GM18907 (cell line): ENCODE results near the gene ATP1A1.

Experiments used
- ATAC-seq: cut with Tn5 transposase; IDR thresholded peaks from one replicate; pipeline ENCODE4 v1.9.1; 2021; ENCODE audit warnings: mild to moderate bottlenecking, moderate library complexity; ENCODE audit not compliant: unreplicated experiment

The ATP1A1 gene

DNA sequence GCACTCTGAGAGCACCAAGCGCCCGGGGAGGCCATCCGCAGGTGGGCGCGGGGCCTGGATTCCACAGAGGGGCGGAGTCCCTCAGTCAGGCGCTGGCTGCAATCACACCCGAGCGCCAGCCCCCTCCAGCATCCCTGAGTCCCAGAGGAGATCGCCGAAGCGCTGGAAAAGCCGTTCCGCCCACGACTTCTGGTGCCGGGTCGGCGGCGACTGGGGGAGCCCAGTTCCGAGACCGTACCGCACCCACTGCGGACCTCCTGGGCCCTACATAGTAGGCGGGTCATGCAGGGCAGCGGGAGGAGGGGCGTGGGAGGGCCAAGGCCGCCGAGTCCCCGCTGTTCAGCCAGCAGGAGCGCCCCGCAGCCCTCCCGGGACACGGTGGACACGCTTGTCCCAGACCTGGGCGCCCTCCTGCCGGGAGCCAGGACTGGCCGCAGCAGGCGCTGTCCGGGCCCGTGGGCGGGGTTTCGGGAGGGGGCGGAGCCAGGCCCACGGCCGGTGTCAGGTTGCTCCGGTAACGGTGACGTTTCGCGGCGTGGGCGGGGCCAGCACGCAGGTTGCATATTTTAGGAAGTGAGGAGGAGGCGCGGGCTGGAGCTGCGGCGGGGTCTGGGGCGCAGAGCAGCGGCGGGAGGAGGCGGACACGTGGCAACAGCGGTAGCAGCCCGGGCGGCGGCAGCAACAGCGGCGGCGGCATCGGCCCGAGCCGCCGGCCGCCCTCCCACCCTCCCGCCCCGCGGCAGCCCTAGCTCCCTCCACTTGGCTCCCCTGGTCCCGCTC lies at the start of gene ATP1A1:
Gene ATP1A1 (plus strand): TSS at position 594 of the 780 bp plus-strand sequence. CDS start 268 bp downstream, outside the sequence.
- peak; percentile 79 for ATAC-seq

DNA sequence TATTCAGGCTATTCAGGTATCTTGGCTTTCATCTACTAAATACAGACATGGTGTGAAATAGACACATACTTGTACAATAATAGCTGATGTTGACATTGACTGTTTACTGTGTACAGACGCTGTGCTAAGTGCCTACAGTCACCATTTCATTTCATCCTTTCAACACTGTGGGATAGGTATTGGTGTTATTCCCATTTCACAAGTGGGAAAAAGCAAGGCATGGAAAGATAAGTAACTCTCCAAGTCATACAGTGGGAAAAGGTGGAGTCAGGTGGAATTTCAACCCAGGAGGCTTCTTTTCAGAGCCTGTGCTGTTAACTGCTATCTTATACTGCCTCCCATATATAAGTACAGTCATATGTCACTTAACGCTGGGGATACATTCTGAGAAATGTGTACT lies 49.6 kb upstream of the ATP1A1 start:
- no peak for ATAC-seq

DNA sequence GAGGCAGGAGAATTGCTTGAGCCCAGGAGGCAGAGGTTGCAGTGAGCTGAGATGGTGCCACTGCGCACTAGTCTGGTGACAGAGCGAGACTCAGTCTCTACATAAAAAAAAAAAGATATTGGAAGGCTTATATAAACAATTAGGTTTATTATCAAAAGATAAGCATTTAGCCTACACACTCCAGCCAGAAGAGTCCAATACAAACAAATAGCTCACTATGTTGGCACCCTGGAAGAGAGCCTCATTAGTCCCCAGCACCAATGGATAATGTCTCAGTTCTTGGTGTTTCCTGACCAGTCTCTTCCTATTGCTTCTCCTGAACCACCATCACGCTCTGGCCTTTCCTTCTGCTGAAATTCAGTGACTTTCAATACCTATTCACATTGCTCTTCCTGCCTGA lies 48.6 kb upstream of the ATP1A1 start:
- ATAC-seq, result no peak

DNA sequence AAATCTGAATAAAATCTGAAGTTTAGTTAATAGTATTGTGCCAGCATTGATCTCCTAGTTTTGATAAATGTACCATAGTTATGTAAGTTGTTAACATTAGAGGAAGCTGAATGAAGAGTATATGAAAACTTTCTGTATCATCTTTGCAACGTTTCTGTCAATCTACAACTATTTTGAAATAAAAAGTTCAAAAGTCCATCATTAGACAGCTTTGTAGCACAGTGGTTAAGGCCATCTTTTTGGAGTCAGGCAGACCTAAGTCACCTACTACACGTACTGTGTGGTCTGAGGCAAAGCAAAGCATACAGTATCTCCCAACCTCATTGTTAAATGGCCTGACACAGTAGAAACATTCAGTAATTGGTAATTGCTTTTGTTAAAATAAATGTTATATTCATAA lies 47.9 kb upstream of the ATP1A1 start:
- no peak for ATAC-seq

- ATAC-seq, result no peak
Observed at GRCh38 chr1:116325922-116326321, 47.1 kb upstream of the ATP1A1 start.

DNA sequence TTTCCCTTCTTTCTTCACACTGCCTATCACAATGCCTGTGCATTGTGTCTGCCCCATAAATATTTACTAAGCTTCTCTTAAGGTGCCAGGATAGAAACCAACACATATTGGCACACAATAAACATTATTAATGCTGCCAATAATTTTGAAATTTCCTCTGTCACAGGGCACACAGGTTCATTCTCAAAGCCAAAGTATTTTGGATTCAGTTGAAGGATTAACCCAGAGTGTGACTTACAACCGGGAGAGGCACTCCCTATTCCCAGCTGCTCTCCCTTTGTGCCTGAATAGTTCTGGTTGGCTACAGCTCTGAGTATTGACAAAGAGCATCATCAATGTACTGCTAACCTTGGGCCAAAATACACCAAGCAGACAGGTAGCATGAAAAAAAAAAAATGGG lies 46.6 kb upstream of the ATP1A1 start:
- ATAC-seq, result no peak

DNA sequence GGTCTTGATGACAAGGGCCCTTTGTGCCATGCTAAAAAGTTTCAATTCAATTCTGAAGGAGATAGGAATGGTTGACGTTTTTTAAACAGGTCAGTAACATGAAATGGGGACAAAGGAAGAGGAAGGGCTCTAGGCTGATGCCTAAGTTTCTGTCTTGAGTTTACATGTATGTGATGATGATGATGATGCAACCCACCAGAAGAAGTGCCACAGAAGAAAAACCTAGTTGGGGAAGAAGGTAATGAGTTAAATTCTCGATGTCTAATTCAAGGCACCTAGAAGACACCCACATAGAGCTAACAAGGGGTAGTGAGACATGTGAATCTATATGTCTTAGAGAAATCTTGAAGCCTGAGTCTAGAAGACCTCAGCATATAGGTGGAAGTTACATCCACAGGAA lies 44.4 kb upstream of the ATP1A1 start:
- no peak for ATAC-seq

GRCh38 chr1:116329524-116330341 lies 43.3 kb upstream of the ATP1A1 start:
- no peak for ATAC-seq

DNA sequence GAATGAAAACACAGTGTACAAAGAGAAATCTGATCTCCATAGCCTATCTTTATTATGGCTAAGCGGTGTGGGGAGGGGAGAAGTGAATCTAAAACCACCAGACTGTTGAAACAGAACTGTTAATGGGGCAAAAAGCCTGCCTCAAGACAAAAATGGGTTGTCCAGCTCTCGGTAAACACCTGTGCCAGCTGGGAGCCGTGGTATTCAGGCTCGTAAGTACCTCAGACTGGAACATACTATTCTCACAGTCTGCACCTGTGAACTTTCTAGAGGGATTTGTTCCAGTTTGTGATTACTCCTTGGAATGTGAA lies 42.7 kb upstream of the ATP1A1 start:
- no peak for ATAC-seq

DNA sequence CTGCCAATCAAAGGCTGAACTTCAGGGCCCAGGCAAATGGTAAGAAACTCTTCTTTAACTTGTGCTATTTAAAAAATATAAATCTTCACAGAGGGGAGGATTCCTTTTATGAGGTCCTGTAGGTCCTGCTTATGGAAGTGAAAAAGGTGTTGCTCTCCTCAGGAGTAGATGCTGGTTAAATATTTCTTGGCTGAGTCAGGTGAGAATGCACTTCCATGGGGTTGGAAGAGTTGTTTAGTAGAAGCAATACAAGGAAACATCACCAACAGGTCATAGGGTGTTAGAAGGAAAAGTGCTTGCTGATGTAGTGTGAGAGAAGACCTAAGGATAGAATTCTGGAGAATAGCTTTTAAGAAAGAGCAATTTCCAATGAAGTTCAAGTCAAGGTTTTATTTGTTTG lies 42.2 kb upstream of the ATP1A1 start:
- no peak for ATAC-seq

GRCh38 chr1:116331523-116331922 lies 41.5 kb upstream of the ATP1A1 start:
- ATAC-seq, result no peak

GRCh38 chr1:116332451-116332850 lies 40.6 kb upstream of the ATP1A1 start:
- no peak for ATAC-seq

GRCh38 chr1:116333171-116334014 lies 39.7 kb upstream of the ATP1A1 start:
- no peak for ATAC-seq

DNA sequence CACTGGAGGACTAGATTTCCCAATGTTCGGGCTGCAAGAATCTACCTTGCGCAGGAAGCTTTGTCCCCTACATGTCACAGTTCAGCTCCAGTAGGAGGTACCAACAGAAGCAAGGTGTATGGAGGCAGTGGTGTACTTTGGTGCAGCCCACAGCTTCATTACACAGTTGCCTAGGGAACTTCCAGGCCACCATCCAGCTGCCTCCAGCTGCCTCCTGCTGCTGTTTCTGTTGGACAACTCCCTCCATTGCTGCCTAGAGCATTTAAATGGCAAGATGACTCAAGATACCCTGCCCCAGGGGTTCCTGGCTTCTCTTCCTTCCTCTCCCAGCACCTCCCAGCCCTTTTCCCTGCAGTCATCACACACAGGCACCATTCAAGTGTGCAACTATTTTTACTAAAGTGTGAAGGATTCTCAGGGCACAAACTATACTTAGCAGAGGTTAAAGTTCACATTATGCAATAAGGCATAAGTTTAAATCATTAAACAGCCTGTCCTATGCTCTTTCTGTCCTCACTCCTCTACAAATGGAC lies 39.0 kb upstream of the ATP1A1 start:
- no peak for ATAC-seq

DNA sequence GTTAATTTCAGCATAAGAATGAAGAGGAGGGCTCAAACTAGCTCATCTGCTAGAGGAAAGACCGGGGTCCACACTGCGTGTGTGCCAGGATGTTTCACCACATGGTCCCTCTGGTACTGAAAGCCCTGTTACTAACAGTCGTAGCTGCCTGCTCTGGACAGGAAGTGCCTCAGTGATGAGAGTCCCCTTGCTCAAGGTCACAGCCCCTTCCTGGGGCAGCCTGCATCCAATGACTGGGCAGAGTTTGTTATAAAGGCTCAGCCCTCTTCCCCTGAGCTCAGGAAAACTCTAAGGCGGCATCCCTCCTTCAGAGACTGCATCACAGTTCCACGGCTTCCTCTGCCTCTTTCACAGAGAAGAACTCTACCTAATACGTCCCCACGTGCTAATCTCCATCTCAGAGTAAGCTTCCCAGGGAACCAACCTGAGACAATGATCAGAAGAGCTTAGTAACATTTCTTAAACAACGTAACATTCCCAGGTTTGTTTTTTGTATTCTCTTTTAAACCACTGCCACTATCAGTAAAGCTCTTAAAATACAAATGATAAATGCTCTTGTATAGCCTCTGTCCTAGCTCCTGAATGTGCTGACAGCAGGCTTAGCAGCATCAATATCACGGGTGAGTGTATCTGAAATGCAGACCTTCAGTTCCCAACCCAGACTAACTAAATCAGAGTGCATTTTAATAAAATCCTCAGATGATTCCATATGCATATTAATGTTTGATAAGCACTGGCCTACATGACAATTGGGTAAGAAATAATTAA lies 38.0 kb upstream of the ATP1A1 start:
- no peak for ATAC-seq

GRCh38 chr1:116335850-116336624 lies 37.0 kb upstream of the ATP1A1 start:
- no peak for ATAC-seq

DNA sequence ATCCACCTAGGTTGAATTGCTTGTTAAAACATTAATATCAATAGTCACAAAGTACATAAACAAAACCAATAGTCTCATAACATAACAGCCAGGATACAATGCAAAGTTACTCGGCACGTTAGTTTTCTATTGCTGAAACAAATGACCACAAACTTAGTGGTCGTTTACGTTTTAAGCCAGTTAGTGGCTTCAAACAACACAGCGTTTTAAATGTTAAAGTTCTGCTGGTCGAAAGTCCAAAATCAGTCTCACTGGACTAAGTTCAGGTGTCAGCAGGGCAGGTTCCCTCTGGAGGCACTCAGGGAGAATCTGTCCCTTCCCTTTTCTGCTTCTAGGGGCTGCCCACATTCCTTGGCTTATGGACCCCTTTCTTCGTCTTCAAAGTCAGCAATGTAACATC lies 35.6 kb upstream of the ATP1A1 start:
- ATAC-seq, result no peak

GRCh38 chr1:116338400-116338799 lies 34.6 kb upstream of the ATP1A1 start:
- ATAC-seq, result no peak

DNA sequence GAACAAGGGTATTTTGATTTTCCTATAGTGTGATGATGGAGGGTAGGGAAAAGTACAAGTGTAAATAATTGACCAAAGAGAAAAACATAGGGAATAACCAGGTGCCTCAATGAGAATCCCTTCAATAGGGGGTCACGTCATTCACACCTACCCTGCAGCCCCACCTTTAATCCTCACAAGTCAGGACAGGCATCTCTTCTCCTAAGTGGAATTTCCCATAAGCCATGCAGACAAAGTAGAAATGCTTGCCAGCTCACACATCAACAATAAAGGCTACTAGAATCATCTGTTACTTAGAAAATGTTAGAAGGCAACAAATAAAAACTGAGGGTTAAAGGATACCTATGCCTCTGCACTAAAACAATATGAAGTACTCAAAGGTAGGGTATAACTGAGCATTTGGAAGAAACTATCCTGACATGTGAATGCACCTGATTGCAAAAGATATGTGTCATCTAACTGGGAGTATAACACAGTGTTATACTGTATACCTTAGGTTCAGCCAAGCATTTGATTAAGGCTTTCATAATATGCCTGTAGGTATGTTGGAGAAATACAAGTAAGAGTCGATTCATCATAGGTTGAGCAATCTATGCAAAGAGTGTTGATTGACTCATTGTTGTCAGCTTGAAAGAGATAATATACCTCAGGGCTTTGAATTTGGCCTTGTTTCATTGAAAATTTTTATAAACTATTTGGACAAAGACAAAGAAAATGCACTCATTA lies 32.4 kb upstream of the ATP1A1 start:
- no peak for ATAC-seq
